ENCODE results near the gene FNDC3A.

DNA sequence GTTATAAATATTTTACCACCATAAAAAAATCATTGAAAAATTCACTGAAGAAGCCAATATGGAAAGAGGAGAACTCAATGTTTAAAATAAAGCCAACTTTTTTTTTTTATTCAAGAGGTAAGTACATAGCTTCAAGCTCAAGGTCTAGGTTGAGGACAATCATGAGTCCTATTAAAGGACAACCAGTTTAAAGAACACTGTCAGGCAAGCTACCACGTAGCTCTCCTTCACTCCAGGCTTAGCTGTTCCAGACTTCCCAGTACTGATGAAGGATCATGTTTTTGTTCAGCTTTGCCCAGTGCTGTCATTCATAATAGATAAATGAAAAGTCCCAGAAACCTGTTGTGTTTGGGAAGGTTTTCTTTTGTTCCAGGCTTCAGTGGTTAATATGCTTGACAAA, 234.4 kb downstream of the FNDC3A start:
- no peak for TF ChIP-seq MAX (IDR thresholded peaks at IDR 0.05)
- no peak for TF ChIP-seq TEAD4 (IDR thresholded peaks at IDR 0.05)
